ENCODE data around the gene SH2D1B.

The SH2D1B gene

DNA sequence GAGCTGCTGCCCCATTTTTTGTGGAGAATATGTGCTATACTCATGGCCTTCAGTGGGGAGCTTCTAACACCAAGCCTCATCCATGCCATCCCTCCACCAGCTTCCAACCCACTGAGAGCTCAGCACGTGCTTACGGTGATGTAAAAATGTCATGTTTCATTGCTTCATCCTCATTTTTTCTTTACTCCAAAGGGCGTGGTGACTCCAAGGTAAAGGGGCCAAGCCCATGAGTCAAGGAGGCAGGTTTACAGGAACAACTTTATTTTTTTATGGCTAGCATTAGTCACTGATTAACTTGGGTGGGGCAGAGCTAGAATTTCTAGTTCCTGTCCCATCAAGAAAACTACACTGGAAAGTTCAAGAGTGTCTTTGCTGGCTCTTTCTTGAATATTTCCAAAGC, 30.6 kb downstream of the SH2D1B start, which contains the start of gene C1orf226:
Gene C1orf226 (plus strand): TSS at position 346 of the 400 bp plus-strand sequence. CDS start 174 bp downstream, outside the sequence.
- no peak for DNase-seq

DNA sequence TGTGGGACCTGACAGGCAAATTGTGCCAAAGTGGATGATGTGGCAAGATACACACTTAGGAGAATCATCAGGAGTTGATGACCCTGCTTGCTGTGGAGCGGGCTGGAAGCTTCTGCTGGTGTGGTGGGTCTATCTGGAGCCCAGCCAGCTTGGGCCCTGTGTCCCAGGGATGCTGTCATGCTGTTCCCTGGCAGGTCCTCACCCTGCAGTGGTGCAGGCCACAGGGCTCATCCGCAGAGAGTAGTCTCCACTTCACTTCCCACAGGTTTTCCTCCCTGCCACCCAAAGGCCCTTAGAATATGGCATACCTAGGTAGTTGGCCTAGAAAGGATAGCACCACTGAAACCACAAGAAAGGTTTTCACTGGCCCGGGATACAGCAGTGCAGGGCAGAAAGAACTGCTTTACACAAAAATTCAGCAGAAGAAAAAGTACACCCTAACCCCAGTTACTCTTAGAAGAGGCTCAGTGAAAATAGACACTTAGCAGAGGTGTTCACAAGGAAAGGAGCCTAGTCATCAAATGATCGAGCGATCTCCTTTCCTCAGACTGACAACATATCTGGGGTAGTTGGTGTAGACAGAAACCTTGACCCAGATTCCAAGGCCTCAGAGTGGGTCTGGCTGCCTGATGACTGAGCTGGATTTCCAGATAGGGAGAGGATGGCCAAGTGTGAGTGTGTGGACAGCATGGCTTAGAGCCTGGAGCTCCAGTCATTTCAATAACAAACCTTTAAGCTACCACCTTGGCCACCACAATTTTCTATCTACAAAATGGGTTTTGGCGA, 31.7 kb downstream of the SH2D1B start:
- no peak for DNase-seq

DNA sequence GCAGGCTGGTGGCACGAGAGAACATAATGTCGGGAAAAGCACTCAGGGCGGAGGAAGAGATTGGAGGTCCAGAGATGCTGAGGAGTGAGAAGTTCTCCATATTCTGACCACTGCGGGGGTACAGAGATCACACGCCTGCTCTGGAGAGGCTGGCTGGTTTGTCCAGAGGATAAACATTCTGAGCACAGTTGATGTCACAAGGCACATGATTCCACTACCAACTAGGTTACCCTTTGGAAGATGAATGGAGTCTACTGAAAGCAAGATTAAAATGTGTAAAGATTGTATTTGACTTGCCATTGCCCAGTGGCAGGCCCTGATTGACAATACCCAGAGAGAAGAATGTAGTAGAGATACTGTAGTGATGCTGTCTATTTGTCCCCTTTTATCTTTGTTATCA, 35.2 kb downstream of the SH2D1B start, which contains the start of gene SPATA46:
Gene SPATA46 (minus strand): TSS at position 164 of the 400 bp plus-strand sequence. CDS start 64 bp downstream, at position 100.
- DNase-seq: no peak

DNA sequence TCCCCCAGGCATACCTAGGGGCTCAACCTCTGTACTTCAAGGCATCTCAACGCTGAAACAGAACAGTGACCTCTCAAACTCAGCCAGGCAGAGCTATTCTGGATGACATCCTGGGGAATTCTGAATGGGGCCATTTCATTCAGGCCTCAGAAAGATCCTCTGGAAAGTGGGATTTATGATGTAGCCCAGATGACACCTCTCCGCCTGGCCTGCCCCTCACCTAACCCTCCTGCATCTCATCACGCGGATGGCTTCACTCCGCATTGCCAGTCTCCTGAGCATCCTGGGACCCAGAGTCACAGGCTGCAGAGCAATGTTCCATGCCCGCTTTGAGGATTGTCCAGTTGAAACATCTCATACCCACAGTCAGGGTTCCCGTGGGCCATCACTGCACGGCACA, 36.5 kb downstream of the SH2D1B start:
- DNase-seq: no peak

DNA sequence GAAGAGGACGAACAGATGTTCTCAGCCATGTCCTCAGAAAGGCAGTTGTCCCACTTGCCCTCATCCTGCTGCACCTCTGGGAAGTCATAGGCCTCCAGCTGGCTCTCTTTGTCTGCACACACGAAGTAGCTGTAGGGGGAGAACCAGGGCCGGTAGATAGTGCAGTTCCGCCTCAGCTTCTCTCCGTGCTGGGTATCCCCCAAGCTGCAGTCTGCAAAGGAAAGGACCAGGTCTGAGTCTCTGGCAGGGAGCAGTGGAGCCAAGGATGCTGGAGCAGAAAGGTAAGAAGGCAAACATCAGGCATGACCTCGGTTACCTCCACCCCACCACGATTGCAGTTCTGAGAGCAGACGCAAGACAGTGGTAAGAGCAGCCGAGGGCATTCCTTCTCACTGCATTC, 37.5 kb downstream of the SH2D1B start:
- DNase-seq: no peak

DNA sequence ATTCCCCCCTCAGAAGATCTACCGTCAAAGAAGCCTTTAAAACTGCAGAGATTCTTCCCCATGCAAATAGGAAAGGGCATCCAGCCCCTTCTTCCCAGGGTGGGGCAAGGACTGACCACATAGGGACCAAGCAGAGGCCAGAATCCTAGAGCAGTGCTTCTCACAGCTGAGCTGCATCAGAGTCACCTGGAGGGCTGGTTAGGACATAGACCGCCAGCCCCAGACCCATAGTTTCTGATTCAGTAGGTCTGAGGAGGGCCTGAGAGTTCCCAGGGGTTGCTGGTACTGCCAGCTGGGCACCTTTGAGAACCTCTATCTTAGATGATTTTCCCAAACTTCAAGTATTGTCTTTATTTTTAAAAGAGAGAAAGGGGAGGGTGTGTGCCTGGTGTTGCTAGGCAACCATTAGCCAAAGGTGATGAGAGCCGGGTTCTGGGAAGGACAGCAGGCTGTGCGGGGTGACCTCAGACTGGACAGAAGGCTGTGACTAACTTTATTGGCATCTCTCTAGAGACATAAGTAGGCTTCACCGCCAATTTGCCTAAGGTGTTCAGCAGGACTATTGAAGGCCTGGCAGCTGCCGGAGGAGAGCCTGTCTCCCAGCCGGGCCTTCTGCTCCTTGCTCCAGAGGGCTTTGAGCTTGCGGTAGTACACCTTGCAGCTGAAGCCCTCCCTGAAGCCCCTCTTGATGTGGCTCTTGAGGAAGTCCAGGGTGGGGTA, 38.2 kb downstream of the SH2D1B start:
- DNase-seq: no peak

DNA sequence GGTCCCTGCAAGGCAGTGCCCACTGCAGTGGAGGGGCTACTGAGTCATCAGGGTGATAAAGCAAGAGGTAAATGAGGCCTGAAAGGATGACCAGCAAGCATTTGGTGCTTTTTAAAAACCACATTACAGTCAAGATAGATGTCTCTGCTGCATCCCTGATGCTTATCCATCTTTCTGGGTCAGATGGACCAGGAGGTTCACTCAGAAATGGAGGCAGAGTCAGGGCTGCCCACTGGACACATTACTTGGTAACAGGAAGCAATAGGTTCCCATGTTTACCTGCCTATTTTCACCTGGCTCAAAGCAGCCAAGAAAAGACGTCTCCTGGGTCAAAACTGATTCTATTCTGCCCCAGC, 38.9 kb downstream of the SH2D1B start:
- no peak for DNase-seq

DNA sequence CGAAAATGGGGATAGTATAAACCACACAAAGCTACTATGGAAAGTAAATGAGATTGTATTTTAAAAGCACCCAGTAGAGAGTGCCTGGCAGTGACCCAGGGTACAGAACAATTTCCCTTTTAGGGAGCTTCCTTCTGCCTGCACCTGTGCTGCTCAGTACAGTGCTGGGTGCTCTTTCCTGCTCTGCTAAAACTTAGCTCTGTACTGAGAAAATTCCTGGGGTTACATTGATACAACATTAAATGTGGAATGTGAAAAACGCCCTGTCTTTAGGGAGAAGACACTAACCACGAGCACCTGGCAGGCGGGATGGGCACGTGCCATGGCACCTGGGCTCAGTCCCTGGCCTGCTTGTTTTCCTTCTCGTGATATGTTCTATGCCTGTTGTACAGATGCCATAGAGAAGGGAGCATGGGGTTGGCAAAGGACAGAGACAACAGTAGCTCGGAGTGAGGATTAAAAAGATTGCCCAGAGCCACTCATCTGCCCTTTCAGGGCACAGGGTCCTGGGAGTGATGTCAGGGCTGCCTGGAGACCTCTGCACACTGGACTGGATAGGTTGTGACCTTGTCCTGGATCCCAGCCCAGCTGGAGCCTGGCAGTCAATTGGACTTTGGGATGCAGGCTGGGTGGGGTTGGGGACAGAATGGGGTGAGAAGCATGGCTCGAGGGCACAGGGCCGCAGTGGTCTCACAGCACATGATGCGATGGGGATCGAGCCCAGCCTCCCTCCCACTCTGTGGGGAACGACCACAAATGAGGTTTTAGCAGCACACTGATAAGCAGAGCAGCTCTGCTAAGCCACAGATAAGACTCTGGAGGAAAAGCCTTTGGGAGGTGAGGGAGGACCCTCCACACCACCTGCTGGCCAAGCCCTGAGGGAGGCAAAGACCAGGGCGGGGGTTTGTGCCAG, 39.5 kb downstream of the SH2D1B start:
- no peak for DNase-seq

DNA sequence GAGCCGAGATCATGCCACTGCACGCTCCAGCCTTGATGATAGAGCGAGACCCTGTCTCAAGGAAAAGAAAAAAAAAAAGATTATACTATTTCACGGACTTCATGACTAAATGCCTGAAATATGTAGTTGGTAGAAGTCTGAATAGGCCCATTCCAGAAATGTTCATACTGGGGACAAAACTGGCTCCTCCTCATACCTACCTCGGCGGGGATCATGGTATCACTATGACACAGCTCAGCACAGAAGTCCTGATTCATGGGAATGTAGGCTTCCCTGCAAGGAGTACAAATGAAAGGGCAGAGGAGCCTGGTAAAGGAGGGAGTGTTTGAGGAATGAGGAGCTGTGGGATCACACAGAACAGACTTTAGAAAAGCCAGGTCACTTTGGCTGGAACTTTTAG, 40.3 kb downstream of the SH2D1B start:
- DNase-seq: no peak

DNA sequence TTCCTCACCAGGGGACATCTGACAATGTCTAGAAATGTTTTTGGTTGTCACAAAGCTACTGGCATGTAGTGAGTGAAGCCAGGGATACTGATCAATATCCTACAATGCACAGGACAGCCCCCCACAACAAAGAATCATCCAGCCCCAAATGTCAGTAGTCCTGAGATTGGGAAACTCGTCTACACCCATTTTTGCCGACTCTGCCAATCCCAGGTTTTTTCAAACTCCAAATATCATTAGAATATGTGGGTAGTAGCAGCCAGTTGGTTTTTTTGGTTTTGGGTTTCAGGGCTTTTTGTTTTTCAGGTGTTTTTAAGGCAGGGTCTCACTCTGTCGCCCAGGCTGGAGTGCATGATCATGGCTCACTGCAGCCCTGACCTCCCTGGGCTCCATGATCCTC, 41.2 kb downstream of the SH2D1B start:
- no peak for DNase-seq

DNA sequence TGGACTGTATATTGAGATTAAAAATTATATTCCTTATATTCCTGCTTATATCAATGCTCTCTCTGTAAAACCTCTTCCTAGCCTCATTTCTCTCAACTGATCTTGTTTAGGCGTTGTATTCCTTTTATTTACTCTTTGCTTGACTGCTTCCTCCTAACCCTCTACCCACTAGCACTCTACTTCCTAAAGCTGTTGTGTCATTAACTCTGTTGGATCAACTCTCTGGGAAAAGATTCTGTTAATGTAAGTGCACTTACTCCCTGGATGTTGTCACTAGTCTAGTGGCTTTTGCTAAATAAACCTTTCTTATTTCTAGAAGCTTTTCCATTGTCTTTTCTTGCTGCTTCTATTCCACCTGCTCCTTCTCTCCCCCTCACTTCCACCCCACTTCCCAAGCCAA, 41.8 kb downstream of the SH2D1B start:
- DNase-seq: no peak

DNA sequence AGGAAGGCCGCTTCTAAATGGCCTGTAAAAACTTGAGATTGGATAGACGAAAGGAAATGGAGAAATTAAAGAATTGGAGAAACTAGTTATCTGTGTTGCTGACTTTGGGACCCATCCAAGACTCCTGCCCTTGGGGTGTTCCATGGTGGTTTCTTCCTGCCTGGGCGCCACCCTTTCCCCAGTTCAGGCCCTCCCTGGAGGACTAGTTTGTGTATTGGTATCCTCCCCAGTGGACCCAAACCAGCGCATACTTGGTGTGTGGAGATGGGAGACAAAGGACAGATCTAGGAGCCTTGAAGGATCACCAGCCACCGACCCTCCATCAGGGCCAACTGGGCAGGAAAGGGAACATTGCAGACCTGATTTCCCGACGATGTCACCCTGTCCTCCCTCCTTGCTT, 42.4 kb downstream of the SH2D1B start:
- no peak for DNase-seq

DNA sequence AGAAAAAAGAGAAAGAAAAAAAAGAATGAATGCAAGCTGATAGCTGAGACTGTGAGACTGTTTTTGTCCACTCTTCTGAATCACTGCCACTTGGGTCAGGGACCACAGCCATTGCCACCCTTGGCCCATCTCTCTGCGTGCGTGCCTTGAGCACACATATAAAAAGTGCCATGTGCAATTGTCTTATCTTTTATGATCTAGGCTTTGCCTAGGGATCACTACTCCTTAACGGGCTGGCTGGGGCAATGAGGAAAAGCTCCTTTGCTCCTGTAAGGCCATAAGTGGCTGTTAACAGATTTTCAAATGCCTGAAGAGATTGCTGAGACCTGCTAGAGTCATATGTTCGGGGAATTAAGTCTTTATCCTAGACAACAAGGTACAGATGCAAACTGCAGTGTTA, 43.5 kb downstream of the SH2D1B start:
- no peak for DNase-seq

DNA sequence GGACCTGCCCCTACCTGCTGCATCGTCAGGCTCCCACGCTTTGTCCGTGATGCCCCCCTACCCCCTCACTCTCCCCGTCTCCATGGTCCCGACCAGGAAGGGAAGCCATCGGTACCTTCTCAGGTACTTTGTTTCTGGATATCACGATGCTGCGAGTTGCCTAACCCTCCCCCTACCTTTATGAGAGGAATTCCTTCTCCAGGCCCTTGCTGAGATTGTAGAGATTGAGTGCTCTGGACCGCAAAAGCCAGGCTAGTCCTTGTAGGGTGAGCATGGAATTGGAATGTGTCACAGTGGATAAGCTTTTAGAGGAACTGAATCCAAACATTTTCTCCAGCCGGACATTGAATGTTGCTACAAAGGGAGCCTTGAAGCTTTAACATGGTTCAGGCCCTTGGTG, 44.2 kb downstream of the SH2D1B start:
- no peak for DNase-seq

DNA sequence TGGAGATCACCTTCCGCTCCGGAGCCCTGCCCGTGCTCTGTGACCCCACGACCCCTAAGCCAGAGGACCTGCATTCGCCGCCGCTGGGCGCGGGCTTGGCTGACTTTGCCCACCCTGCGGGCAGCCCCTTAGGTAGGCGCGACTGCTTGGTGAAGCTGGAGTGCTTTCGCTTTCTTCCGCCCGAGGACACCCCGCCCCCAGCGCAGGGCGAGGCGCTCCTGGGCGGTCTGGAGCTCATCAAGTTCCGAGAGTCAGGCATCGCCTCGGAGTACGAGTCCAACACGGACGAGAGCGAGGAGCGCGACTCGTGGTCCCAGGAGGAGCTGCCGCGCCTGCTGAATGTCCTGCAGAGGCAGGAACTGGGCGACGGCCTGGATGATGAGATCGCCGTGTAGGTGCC, 44.9 kb downstream of the SH2D1B start:
- no peak for DNase-seq

DNA sequence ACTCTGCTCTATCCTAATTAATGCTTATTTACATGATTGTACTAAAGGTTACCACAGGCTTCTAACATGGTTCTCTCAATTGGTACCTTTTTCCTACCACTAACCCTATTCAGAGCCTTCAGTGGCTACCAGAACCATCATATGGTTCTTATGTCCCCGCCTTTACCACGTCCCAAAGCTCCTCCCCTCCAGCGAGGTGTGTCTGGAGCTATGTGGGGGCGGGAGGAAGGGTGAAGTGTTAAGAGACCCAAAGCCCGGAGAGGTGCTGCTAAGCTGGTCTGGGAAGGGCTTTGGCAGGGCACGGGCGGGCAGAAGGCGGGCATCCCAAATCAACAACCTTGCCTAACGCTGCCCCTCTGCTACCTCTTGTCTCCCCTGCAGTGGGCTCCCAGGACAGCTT, 45.3 kb downstream of the SH2D1B start:
- DNase-seq: no peak

DNA sequence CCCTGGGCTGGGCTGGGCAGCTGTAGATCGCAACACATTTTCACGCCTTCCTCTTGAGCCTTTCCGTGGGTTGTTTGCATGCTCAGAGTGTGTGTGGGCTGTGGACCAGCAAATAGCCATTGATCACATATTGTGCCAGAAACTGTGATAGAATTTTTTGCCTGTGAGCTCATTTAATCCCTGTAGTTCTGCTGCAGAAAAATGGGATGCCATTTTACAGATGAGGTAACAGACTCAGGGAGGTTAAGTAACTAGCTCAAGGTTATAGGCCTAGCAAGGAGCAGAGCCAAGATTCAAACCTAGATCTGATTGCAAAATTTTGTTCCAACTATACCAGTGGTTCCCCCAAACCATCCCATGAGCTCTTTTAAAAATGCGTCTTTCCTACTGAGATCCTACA, 45.8 kb downstream of the SH2D1B start:
- no peak for DNase-seq

DNA sequence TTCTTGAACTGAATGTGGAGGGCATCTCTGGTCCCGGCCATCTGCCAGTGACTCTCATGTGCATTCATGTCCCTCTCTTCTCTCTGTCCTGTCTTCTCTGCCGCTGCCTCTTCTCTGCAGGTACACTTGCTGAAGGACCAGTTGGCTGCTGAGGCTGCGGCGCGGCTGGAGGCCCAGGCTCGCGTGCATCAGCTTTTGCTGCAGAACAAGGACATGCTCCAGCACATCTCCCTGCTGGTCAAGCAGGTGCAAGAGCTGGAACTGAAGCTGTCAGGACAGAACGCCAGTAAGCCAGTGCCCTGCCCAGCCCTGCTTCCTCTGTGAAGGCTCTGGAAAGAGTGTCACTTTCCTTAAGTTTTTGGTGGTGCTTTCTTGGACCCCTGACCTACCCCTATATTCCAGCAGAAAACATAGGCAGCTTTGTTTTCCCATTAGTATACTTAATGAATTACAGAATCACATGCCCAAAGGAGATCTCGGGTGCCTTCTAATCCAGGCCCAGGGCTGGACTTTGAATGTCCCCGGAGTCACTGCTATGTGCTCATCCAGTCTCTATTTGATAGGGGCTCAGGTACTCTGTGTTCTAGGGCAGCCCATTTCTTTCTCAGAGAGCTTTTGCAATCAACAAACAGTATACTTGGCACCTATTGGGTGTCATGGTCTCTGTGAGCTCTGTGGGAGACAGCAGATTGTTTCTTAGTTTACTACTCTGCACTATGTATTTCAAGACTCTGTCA, 46.5 kb downstream of the SH2D1B start:
- DNase-seq: no peak

DNA sequence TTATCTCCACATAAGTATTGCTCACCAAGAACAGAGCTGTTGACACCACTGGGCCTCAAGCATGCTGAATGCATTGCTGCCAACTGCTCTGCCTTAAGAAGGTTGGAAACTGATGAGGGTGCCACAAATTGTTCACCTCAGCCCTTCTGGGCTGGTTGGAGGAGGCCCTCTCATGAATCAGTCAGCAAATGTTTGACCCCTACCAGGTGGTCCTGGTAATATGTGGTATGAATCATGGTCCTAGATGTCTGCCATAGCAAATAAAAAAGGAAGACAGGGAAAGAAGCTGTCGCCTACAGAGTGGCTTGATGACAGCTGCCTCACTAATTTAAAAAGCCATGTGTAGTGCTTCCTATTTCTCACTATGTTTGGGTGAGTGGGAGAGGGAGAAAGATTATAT, 47.4 kb downstream of the SH2D1B start:
- no peak for DNase-seq

DNA sequence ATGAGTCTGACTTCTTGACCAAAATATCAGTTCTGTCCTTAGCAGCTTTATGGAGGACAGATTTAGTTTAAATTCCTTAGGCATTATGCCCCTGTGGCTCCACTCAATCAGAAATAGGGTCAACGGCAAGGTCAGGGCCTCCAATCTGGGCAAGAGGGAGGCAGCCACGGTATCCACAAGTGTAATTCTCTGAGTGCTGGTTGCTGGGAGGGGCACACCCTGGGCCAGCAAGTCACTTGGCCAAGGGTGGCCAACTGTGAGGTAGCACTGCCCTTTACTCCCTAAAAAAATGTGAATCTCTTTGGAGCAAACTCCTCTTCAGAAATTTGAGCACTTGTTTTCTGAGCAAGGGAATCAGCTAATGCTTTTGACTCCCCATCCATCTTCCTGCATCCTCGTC, 48.1 kb downstream of the SH2D1B start:
- no peak for DNase-seq

DNA sequence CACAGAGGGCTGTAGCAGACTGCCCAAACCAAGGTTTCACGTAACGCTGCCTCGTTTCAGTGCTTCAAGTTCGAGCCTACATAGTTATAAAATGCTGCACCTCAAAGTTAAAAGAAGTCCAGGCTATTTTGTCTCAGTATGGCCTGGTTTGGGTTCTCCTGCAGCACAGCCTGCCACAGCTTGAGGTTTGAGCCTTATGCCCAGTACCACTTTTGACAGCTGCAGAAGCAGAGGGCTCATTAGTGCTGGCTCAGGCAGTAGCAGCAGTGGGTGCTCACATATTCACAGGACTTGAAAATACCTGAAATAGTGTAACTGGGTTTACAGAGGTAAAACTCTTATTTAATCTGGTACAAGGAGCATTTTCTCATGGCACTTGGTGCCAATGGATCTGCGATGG, 50.6 kb downstream of the SH2D1B start:
- no peak for DNase-seq

DNA sequence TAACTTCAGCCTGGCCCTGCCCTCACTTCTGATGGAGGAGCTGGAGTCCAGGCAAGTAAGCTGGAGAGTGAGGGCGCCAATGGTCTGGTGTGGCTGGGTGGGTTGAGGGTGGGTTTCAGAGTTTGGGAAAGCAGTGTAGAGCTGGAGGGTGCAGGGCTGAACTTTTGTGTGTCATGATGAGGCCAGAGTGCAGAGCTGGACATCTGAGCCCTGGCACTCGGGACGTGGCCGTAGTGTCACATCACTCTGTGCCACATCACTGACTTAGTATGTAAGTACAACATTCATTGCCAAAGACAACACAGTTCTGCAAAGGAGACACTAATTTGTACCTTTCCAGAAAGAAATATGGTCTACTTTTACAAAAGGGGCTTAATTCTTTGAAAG, 51.1 kb downstream of the SH2D1B start:
- no peak for DNase-seq
